Adipocyte (in vitro differentiated cells): ENCODE measurements around the gene SLC26A2.
"Not testable (repeated sequence)": the region's sequence is repeated elsewhere in the genome, so short reads cannot be mapped to it uniquely, and the experiment has no call there.

Experiments
- DNase-seq: peaks from one replicate; pipeline ENCODE4 v3.0.0-alpha.2; 2015; ENCODE audit warnings: low read depth
- H3K27me3 ChIP-seq: replicated peaks from 2 replicates; pipeline ENCODE4 v1.7.0; 2013; ENCODE audit warnings: mild to moderate bottlenecking, low read length, moderate library complexity; ENCODE audit not compliant: control insufficient read depth, insufficient read depth
- H3K36me3 ChIP-seq: 2 replicates; pipeline ENCODE4 v1.7.0; 2013; ENCODE audit warnings: low read length, mild to moderate bottlenecking, moderate library complexity; ENCODE audit not compliant: control insufficient read depth, insufficient read depth, severe bottlenecking
- H3K4me1 ChIP-seq: 2 replicates; pipeline ENCODE4 v1.7.0; 2013; ENCODE audit warnings: mild to moderate bottlenecking, low read length, moderate library complexity; ENCODE audit not compliant: control insufficient read depth, insufficient read depth
- H3K4me3 ChIP-seq: 2 replicates; pipeline ENCODE4 v1.7.0; 2013; ENCODE audit warnings: mild to moderate bottlenecking, low read length, moderate library complexity
- H3K9ac ChIP-seq: 2 replicates; pipeline ENCODE4 v1.7.0; 2013; ENCODE audit warnings: mild to moderate bottlenecking, low read length, moderate library complexity
- H3K9me3 ChIP-seq: 2 replicates; pipeline ENCODE4 v1.7.0; 2013; ENCODE audit warnings: mild to moderate bottlenecking, low read length, moderate library complexity; ENCODE audit not compliant: control insufficient read depth

The SLC26A2 gene

GRCh38 chr5:149938791-149939358, 21.7 kb upstream of the SLC26A2 start:
- H3K9ac ChIP-seq = no peak overlapping the region
- H3K4me3 ChIP-seq = no peak overlapping the region
- DNase-seq = peak; percentile 82
- H3K9me3 ChIP-seq = no peaks in the 10 kb centered on the region
- no peaks in the 10 kb centered on the region for H3K36me3 ChIP-seq
- peaks cover 25% of the 10 kb centered on the region for H3K4me1 ChIP-seq
- H3K27me3 ChIP-seq = peaks cover 24% of the 10 kb centered on the region

GRCh38 chr5:149939546-149939945, 21.0 kb upstream of the SLC26A2 start:
- H3K27me3 ChIP-seq = peaks cover 17% of the 10 kb centered on the region

GRCh38 chr5:149940077-149940574, 20.4 kb upstream of the SLC26A2 start:
- no peaks in the 10 kb centered on the region for H3K9me3 ChIP-seq
- no peak overlapping the region for H3K4me3 ChIP-seq
- peaks cover 17% of the 10 kb centered on the region for H3K27me3 ChIP-seq
- H3K36me3 ChIP-seq = no peaks in the 10 kb centered on the region
- DNase-seq = peak; percentile 12
- peaks cover 25% of the 10 kb centered on the region for H3K4me1 ChIP-seq
- H3K9ac ChIP-seq = no peak overlapping the region

More at GRCh38 chr5:149939546-149939945, 21.0 kb upstream of the SLC26A2 start:
- H3K4me3 ChIP-seq = no peak overlapping the region
- DNase-seq = peak; percentile 19
- H3K9me3 ChIP-seq = no peaks in the 10 kb centered on the region
- no peak overlapping the region for H3K9ac ChIP-seq
- peaks cover 25% of the 10 kb centered on the region for H3K4me1 ChIP-seq
- no peaks in the 10 kb centered on the region for H3K36me3 ChIP-seq

- peaks cover 25% of the 10 kb centered on the region for H3K4me1 ChIP-seq
- no peaks in the 10 kb centered on the region for H3K9me3 ChIP-seq
- H3K9ac ChIP-seq = no peak overlapping the region
- no peak for DNase-seq
- no peak overlapping the region for H3K4me3 ChIP-seq
- peaks cover 15% of the 10 kb centered on the region for H3K27me3 ChIP-seq
- no peaks in the 10 kb centered on the region for H3K36me3 ChIP-seq
These were observed 19.5 kb upstream of the SLC26A2 start for GRCh38 chr5:149940941-149941644.

GRCh38 chr5:149941795-149942194, 18.8 kb upstream of the SLC26A2 start:
- no peak overlapping the region for H3K9ac ChIP-seq
- DNase-seq = no peak
- H3K36me3 ChIP-seq = no peaks in the 10 kb centered on the region
- H3K4me3 ChIP-seq = no peak overlapping the region
- H3K27me3 ChIP-seq = peaks cover 20% of the 10 kb centered on the region
- no peaks in the 10 kb centered on the region for H3K9me3 ChIP-seq
- H3K4me1 ChIP-seq = peaks cover 25% of the 10 kb centered on the region

GRCh38 chr5:149942199-149942598, 18.4 kb upstream of the SLC26A2 start:
- peaks cover 25% of the 10 kb centered on the region for H3K4me1 ChIP-seq

GRCh38 chr5:149942741-149943169, 17.8 kb upstream of the SLC26A2 start:
- not testable (repeated sequence) for H3K9me3 ChIP-seq, H3K9ac ChIP-seq, H3K4me3 ChIP-seq, H3K36me3 ChIP-seq, DNase-seq
- H3K4me1 ChIP-seq = peaks cover 21% of the 10 kb centered on the region
- peaks cover 28% of the 10 kb centered on the region for H3K27me3 ChIP-seq

More at GRCh38 chr5:149942199-149942598, 18.4 kb upstream of the SLC26A2 start:
- peaks cover 24% of the 10 kb centered on the region for H3K27me3 ChIP-seq
- H3K9ac ChIP-seq = no peak overlapping the region
- no peak for DNase-seq
- no peaks in the 10 kb centered on the region for H3K36me3 ChIP-seq
- H3K9me3 ChIP-seq = no peaks in the 10 kb centered on the region
- no peak overlapping the region for H3K4me3 ChIP-seq

GRCh38 chr5:149943177-149943949, 17.2 kb upstream of the SLC26A2 start:
- H3K9ac ChIP-seq, H3K4me3 ChIP-seq, H3K36me3 ChIP-seq, H3K9me3 ChIP-seq, DNase-seq: not testable (repeated sequence)
- H3K27me3 ChIP-seq = peaks cover 33% of the 10 kb centered on the region
- peaks cover 15% of the 10 kb centered on the region for H3K4me1 ChIP-seq

GRCh38 chr5:149944666-149945065, 15.9 kb upstream of the SLC26A2 start, which contains the start of gene PDE6A:
TSS of gene PDE6A (minus strand) at chr5:149944793. CDS start at chr5:149944673, 120 bp downstream.
- Histone ChIP-seq H3K9me3 (no peaks in the 10 kb centered on the region), H3K27me3 (peaks cover 40% of the 10 kb centered on the region), H3K9ac (no peak within 1 kb of the TSS), H3K4me1 (peaks cover 3% of the 10 kb centered on the region), H3K36me3 (no peaks in the 10 kb centered on the region), H3K4me3 (no peak within 1 kb of the TSS)
- DNase-seq = no peak

- DNase-seq = no peak
- Histone ChIP-seq H3K4me1 (no peaks in the 10 kb centered on the region), H3K27me3 (peaks cover 40% of the 10 kb centered on the region)
These were observed 14.4 kb upstream of the SLC26A2 start for GRCh38 chr5:149946118-149946517.

GRCh38 chr5:149948993-149949392, 11.6 kb upstream of the SLC26A2 start:
- Histone ChIP-seq H3K27me3 (peaks cover 34% of the 10 kb centered on the region), H3K36me3 (no peaks in the 10 kb centered on the region)
- DNase-seq = no peak

More at GRCh38 chr5:149946118-149946517, 14.4 kb upstream of the SLC26A2 start:
- no peaks in the 10 kb centered on the region for H3K36me3 ChIP-seq
- H3K9me3 ChIP-seq = no peaks in the 10 kb centered on the region
- no peak overlapping the region for H3K9ac ChIP-seq
- no peak overlapping the region for H3K4me3 ChIP-seq

More at GRCh38 chr5:149948993-149949392, 11.6 kb upstream of the SLC26A2 start:
- no peaks in the 10 kb centered on the region for H3K4me1 ChIP-seq
- no peak overlapping the region for H3K9ac ChIP-seq
- no peaks in the 10 kb centered on the region for H3K9me3 ChIP-seq
- H3K4me3 ChIP-seq = no peak overlapping the region
